IMR-90 (cell line): ENCODE measurements around the gene CBL. TPM values are rescaled to one million over a fixed set of nuclear protein-coding genes. Genes with fewer than 3 reads are reported as not detected.

Experiments used
- ATAC-seq: fragments of 200-7000 bp; cut with Tn5 transposase; 2 replicates; pipeline ENCODE4 v1.9.1; 2020; ENCODE audit warnings: low read depth, mild to moderate bottlenecking, moderate library complexity
- BruUV-seq: library from RNA; stranded (reverse); fragments of 400-500 nt; replicated peaks from 2 replicates; lab custom pipeline; 2021; lab: Mats Ljungman, UMichigan
- CTCF ChIA-PET: fragments of 300-600 bp; formaldehyde crosslinking; extraction: SDS; loops from one replicate; lab custom pipeline; 2021; ENCODE audit warnings: antibody characterized with exemption; lab: Yijun Ruan, JAX
- POLR2A ChIA-PET: fragments of 300-600 bp; sonication (Branson Sonifier 250); formaldehyde crosslinking; loops from one replicate; lab custom pipeline; 2022; ENCODE audit warnings: antibody characterized with exemption; ENCODE audit not compliant: unreplicated experiment; lab: Charles Lee
- DNase-seq: peaks from one replicate; pipeline ENCODE4 v3.0.0; 2013
- H2AFZ ChIP-seq: replicated peaks from 2 replicates; pipeline ENCODE3; 2013; ENCODE audit warnings: low read length, mild to moderate bottlenecking; ENCODE audit not compliant: poor library complexity
- H2AK5ac ChIP-seq: 2 replicates; pipeline ENCODE4 v1.6.1; 2013; ENCODE audit warnings: low read depth, low read length, inconsistent platforms
- H2AK9ac ChIP-seq: replicated peaks from 2 replicates; pipeline ENCODE3; 2013; ENCODE audit warnings: mild to moderate bottlenecking, low read depth, low read length, moderate library complexity; ENCODE audit not compliant: poor library complexity
- H2BK120ac ChIP-seq: 2 replicates; pipeline ENCODE4 v1.6.1; 2013; ENCODE audit warnings: low read depth, low read length, inconsistent platforms
- H2BK15ac ChIP-seq: 3 replicates; pipeline ENCODE4 v1.6.1; 2013; ENCODE audit warnings: low read depth, low read length, inconsistent platforms
- H2BK20ac ChIP-seq: 2 replicates; pipeline ENCODE4 v1.6.1; 2013; ENCODE audit warnings: low read depth, mild to moderate bottlenecking, inconsistent platforms, low read length, moderate library complexity
- H2BK5ac ChIP-seq: 2 replicates; pipeline ENCODE4 v1.6.1; 2013; ENCODE audit warnings: mild to moderate bottlenecking, low read depth, low read length, inconsistent platforms; ENCODE audit not compliant: poor library complexity, severe bottlenecking
- H3K14ac ChIP-seq: replicated peaks from 2 replicates; pipeline ENCODE4 v1.6.1; 2013; ENCODE audit warnings: low read depth, low read length, inconsistent platforms
- H3K18ac ChIP-seq: 2 replicates; pipeline ENCODE4 v1.6.1; 2013; ENCODE audit warnings: low read depth, low read length, control low read depth
- H3K23ac ChIP-seq: 2 replicates; pipeline ENCODE4 v1.6.1; 2013; ENCODE audit warnings: low read depth, low read length, inconsistent platforms
- H3K27ac ChIP-seq: 2 replicates; pipeline ENCODE4 v1.5.1; 2013; ENCODE audit warnings: mild to moderate bottlenecking, control low read depth, low read length; ENCODE audit not compliant: insufficient read depth
- H3K27me3 ChIP-seq: 2 replicates; pipeline ENCODE4 v1.6.1; 2013; ENCODE audit warnings: low read length; ENCODE audit not compliant: control insufficient read depth, insufficient read depth
- H3K36me3 ChIP-seq: 2 replicates; pipeline ENCODE4 v1.6.1; 2013; ENCODE audit warnings: low read length, mixed read lengths; ENCODE audit not compliant: control insufficient read depth, insufficient read depth
- H3K4ac ChIP-seq: 2 replicates; pipeline ENCODE4 v1.6.1; 2013; ENCODE audit warnings: low read depth, low read length, inconsistent platforms
- H3K4me1 ChIP-seq: 2 replicates; pipeline ENCODE4 v1.6.1; 2013; ENCODE audit warnings: low read length, mixed read lengths; ENCODE audit not compliant: control insufficient read depth, insufficient read depth
- H3K4me2 ChIP-seq: 2 replicates; pipeline ENCODE4 v1.6.1; 2013; ENCODE audit warnings: low read depth, mild to moderate bottlenecking, control low read depth, low read length, moderate library complexity
- H3K4me3 ChIP-seq: 2 replicates; pipeline ENCODE4 v1.5.1; 2013; ENCODE audit warnings: low read depth, mild to moderate bottlenecking, control low read depth, low read length, moderate library complexity; ENCODE audit not compliant: insufficient read depth
- H3K56ac ChIP-seq: 2 replicates; pipeline ENCODE4 v1.6.1; 2013; ENCODE audit warnings: low read length, inconsistent platforms; ENCODE audit not compliant: insufficient read depth; ENCODE audit errors: extremely low read depth
- H3K79me1 ChIP-seq, 2 experiments: 2 replicates each; pipeline ENCODE4 v1.6.1; 2013; ENCODE audit warnings: low read length in 2 of 2, inconsistent platforms in 1 of 2, low read depth in 1 of 2
- H3K9ac ChIP-seq: 2 replicates; pipeline ENCODE4 v1.6.1; 2013; ENCODE audit warnings: low read depth, low read length, control low read depth
- H3K9me1 ChIP-seq: 2 replicates; pipeline ENCODE4 v1.6.1; 2013; ENCODE audit warnings: low read length, inconsistent platforms; ENCODE audit not compliant: insufficient read depth
- H3K9me3 ChIP-seq: 2 replicates; pipeline ENCODE4 v1.6.1; 2013; ENCODE audit warnings: low read length; ENCODE audit not compliant: control insufficient read depth, insufficient read depth
- H4K20me1 ChIP-seq: 2 replicates; pipeline ENCODE4 v1.6.1; 2013; ENCODE audit warnings: low read length, inconsistent platforms; ENCODE audit not compliant: insufficient read depth
- H4K5ac ChIP-seq: 2 replicates; pipeline ENCODE4 v1.6.1; 2013; ENCODE audit warnings: mild to moderate bottlenecking, low read depth, low read length, control low read depth
- H4K8ac ChIP-seq, 2 experiments: 2 replicates each; pipeline ENCODE4 v1.6.1; 2013; ENCODE audit warnings: low read depth in 2 of 2, low read length in 2 of 2, control low read depth in 1 of 2, inconsistent platforms in 1 of 2
- H4K91ac ChIP-seq: 2 replicates; pipeline ENCODE4 v1.6.1; 2013; ENCODE audit warnings: low read depth, low read length, inconsistent platforms; ENCODE audit not compliant: insufficient read depth
- BHLHE40 ChIP-seq: fragments of 150-350 bp; IDR thresholded peaks from 2 replicates; pipeline ENCODE4 v1.6.1; 2016; ENCODE audit warnings: mild to moderate bottlenecking, low read depth, low read length
- CEBPB ChIP-seq: IDR thresholded peaks from 2 replicates; pipeline ENCODE4 v1.6.1; 2012; ENCODE audit warnings: low read depth, low read length, improper control_type of control experiment
- CHD1 ChIP-seq: IDR thresholded peaks from 2 replicates; pipeline ENCODE4 v1.6.1; 2012; ENCODE audit warnings: low read depth, low read length, improper control_type of control experiment
- CTCF ChIP-seq: conservative IDR thresholded peaks from 2 replicates; pipeline ENCODE4 v1.5.1; 2012; ENCODE audit warnings: mild to moderate bottlenecking, low read depth, low read length, improper control_type of control experiment
- FOS ChIP-seq: fragments of 150-350 bp; IDR thresholded peaks from 2 replicates; pipeline ENCODE4 v1.6.1; 2016; ENCODE audit warnings: low read depth, low read length
- MAFK ChIP-seq: IDR thresholded peaks from 2 replicates; pipeline ENCODE4 v1.6.1; 2012; ENCODE audit warnings: low read depth, low read length, improper control_type of control experiment
- MAZ ChIP-seq: IDR thresholded peaks from 2 replicates; pipeline ENCODE4 v1.6.1; 2012; ENCODE audit warnings: low read depth, mild to moderate bottlenecking, low read length, improper control_type of control experiment, moderate library complexity, borderline replicate concordance
- MXI1 ChIP-seq: IDR thresholded peaks from 2 replicates; pipeline ENCODE4 v1.6.1; 2012; ENCODE audit warnings: low read depth, mild to moderate bottlenecking, low read length, moderate library complexity, borderline replicate concordance
- NFE2L2 ChIP-seq: fragments of 150-350 bp; IDR thresholded peaks from 2 replicates; pipeline ENCODE4 v1.6.1; 2016; ENCODE audit warnings: low read depth, mild to moderate bottlenecking, low read length
- POLR2A ChIP-seq: IDR thresholded peaks from 2 replicates; pipeline ENCODE4 v1.6.1; 2012; ENCODE audit warnings: mild to moderate bottlenecking, low read depth, low read length
- RAD21 ChIP-seq: IDR thresholded peaks from 2 replicates; pipeline ENCODE4 v1.6.1; 2012; ENCODE audit warnings: low read length, improper control_type of control experiment
- RCOR1 ChIP-seq: IDR thresholded peaks from 2 replicates; pipeline ENCODE4 v1.6.1; 2012; ENCODE audit warnings: mild to moderate bottlenecking, low read length, improper control_type of control experiment; ENCODE audit not compliant: insufficient replicate concordance
- RFX5 ChIP-seq: IDR thresholded peaks from 2 replicates; pipeline ENCODE4 v1.8.0; 2012; ENCODE audit warnings: low read depth, mild to moderate bottlenecking, low read length, moderate library complexity
- SMC3 ChIP-seq: fragments of 150-350 bp; IDR thresholded peaks from 2 replicates; pipeline ENCODE4 v1.6.1; 2016; ENCODE audit warnings: low read depth, mild to moderate bottlenecking, antibody characterized with exemption, low read length, moderate library complexity
- WGBS, 2 experiments: methylation state at CpG; one replicate each; pipeline versions ENCODE4 v1.1.5 to v1.1.7; 2013; ENCODE audit warnings: missing lambda C conversion rate in 2 of 2; ENCODE audit not compliant: insufficient read length in 1 of 2; ENCODE audit errors: extremely low coverage in 2 of 2; 5-methylcytosine and 5-hydroxymethylcytosine counted together
- dilution Hi-C: fragments of 300-500 bp; cut with HindIII; formaldehyde crosslinking; loops from one replicate; pipeline ENCODE4 v1.14.3; 2018; ENCODE audit warnings: low sequenced_read_pairs; ENCODE audit not compliant: unreplicated experiment
- in situ Hi-C: fragments of 300-500 bp; cut with MboI; formaldehyde crosslinking; loops from 3 replicates; pipeline ENCODE4 v1.14.3; 2019; ENCODE audit warnings: low sequenced_read_pairs, inconsistent platforms, mixed read lengths
- intact Hi-C: fragments of 100-400 bp; cut with micrococcal nuclease; formaldehyde crosslinking; loops from 2 replicates; pipeline ENCODE4 v1.10.0; 2022
- polyA plus RNA-seq, 3 experiments: library from polyadenylated mRNA; depleted of rRNA; stranded (reverse); fragments of >200 nt; gene quantifications; 2 replicates each; pipeline ENCODE4 v1.2.3, GENCODE V29; 2012; ENCODE audit warnings: low replicate concordance in 1 of 3
- total RNA-seq: library from RNA; depleted of rRNA; stranded (reverse); fragments of >200 nt; gene quantifications from 2 replicates; pipeline ENCODE4 v1.2.3, GENCODE V29; 2012
- TF ChIP-seq, protein P1 (sequence below): fragments of 150-350 bp; IDR thresholded peaks from 2 replicates; pipeline ENCODE4 v1.6.1; 2016; ENCODE audit warnings: low read depth, mild to moderate bottlenecking, low read length, moderate library complexity, borderline replicate concordance

Gene CBL
- total and polyA plus RNA-seq, 2 of the 4 experiments (the other 2 are of a cell fraction) = 6.1 to 11.8 TPM

DNA sequence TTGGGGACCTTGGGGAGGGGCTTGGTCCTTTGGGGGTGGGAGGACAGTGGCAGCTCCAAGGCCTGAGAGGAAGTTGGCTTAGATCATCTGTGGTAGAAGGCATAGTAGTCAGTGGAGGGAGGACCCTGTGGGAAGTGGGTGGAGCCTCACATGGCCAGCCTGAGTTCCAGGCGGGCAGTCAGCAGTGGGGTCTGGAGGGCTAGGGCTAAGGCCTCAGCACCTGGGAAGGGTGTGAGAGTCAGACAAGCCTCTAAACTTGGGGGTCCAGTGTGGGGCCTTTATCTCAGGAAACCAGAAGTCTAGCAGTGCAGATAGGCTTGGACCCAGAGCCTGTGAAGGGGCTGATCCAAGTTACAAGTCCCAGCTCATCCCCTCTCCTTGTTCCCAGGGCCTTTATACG lies 33.6 kb upstream of the CBL start:
- CTCF ChIA-PET = interaction anchor here (0.6 kb wide), 1 partner anchor 166 kb away, joined by 4 read pairs; no protein-coding TSS in a partner anchor
- BruUV-seq = no TSS peak
- WGBS, 2 experiments = no CpG with 5 or more reads among the region's 2 CpGs

More for the DNA sequence above, 33.6 kb upstream of the CBL start:
- Histone ChIP-seq H3K27ac (no peak overlapping the region), H2AK9ac (no peak overlapping the region), H4K8ac (no peak overlapping the region), H2AFZ (no peak overlapping the region), H2BK5ac (no peak overlapping the region), H4K91ac (no peak overlapping the region), H2BK15ac (no peak overlapping the region), H3K4me2 (no peak overlapping the region), H3K23ac (no peak overlapping the region), H3K9ac (no peak overlapping the region), H3K4me3 (no peak overlapping the region), H3K36me3 (peaks cover 3% of the 10 kb centered on the region; the same call in 1 of the 2 replicates), H2BK120ac (no peak overlapping the region), H3K79me1 (peaks cover 3 to 12% of the 10 kb centered on the region in 2 experiments; a peak in 3 of 4 replicates), H3K14ac (no peak overlapping the region), H3K27me3 (no peaks in the 10 kb centered on the region), H2AK5ac (no peak overlapping the region), H4K20me1 (no peaks in the 10 kb centered on the region), H4K5ac (no peak overlapping the region), H3K56ac (no peak overlapping the region), H3K4ac (no peak overlapping the region), H3K9me1 (peaks cover 13% of the 10 kb centered on the region), H3K18ac (no peak overlapping the region), H3K9me3 (no peaks in the 10 kb centered on the region), H2BK20ac (no peak overlapping the region), H3K4me1 (peaks cover 9% of the 10 kb centered on the region)
- POLR2A ChIA-PET = no interaction called here
- ATAC-seq (no peak), DNase-seq (no peak)
- in situ Hi-C loops = no loop called here
- intact Hi-C loops = no loop called here
- TF ChIP-seq, protein P1, sequence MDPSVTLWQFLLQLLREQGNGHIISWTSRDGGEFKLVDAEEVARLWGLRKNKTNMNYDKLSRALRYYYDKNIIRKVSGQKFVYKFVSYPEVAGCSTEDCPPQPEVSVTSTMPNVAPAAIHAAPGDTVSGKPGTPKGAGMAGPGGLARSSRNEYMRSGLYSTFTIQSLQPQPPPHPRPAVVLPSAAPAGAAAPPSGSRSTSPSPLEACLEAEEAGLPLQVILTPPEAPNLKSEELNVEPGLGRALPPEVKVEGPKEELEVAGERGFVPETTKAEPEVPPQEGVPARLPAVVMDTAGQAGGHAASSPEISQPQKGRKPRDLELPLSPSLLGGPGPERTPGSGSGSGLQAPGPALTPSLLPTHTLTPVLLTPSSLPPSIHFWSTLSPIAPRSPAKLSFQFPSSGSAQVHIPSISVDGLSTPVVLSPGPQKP = no peak
- TF ChIP-seq FOS (no peak), RCOR1 (no peak), SMC3 (no peak), MAFK (no peak), CHD1 (no peak), CTCF (no peak), MAZ (no peak), BHLHE40 (no peak), POLR2A (no peak), NFE2L2 (no peak), MXI1 (no peak), CEBPB (no peak), RAD21 (no peak), RFX5 (no peak)
- dilution Hi-C loops = no loop called here
